Subcutaneous preadipocyte (primary cell): ENCODE data around the gene GOLGA6C. TPM values are rescaled to one million over a fixed set of nuclear protein-coding genes. Genes with fewer than 3 reads are reported as not detected.

Experiments used
- small RNA-seq: library from RNA; depleted of rRNA; stranded (forward); fragments of <200 nt; gene quantifications from one replicate; pipeline ENCODE3, GENCODE V24; 2012
- total RNA-seq: library from RNA; depleted of rRNA; stranded (reverse); fragments of >200 nt; gene quantifications from 2 replicates; pipeline ENCODE4 v1.2.3, GENCODE V29; 2012

GOLGA6C gene
- not detected in 2 replicates for total RNA-seq

DNA sequence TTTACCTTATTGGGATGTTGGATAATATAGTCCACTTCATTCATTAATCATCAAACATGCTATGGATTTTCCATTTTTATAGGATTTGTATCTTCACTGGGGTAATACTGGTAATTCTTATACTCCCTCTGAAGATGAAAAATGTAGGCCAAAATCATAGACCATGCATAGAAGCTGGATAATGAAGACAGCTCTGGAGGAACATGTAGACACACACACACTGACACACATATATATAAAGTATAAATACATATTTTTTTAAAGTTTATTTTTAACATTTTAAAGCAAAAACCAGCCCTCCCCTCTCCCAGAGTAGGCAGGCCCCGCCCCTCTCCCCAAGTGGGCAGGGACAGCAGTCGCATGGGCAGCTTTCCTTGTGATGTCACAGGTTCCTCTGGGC, at the start of gene GOLGA6C:
Gene GOLGA6C (plus strand): TSS at position 301 of the 400 bp plus-strand sequence. CDS start 265 bp downstream, outside the sequence.

DNA sequence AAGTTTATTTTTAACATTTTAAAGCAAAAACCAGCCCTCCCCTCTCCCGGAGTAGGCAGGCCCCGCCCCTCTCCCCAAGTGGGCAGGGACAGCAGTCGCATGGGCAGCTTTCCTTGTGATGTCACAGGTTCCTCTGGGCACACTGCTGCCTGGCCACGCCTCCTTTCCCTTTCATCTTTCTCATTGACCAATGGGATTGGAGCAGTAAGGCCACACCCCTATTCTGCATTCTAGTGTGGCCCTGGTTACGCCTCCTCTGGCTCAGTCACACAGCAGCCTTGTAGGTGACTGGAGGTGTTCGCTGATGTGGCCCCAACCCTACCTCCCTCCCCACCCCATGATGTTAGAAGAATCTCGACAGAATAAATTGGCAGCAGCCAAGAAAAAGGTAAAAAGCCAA, 24.4 kb downstream of the GOLGA6C start, which contains the start of gene GOLGA6D:
Gene GOLGA6D (plus strand): TSS at position 264 of the 400 bp plus-strand sequence. CDS start 41 bp downstream, at position 305.

Small RNA genes within 50 kb of the gene (small RNA-seq; reads per million reads assigned to genes)
- gene AC068338.1 = not detected
- not detected for gene RN7SL327P
- not detected for gene RN7SL489P

Other genes starting within 250 kb of the GOLGA6C start
- gene PPCDC, start 234.7 kb upstream of the GOLGA6C start, total RNA-seq = 9.2 and 10.4 TPM in 2 replicates
- 5.9 and 8.0 TPM in 2 replicates for gene C15orf39, start 56.5 kb upstream of the GOLGA6C start, total RNA-seq
- gene GOLGA6D, start 24.5 kb downstream of the GOLGA6C start, total RNA-seq = not detected in 2 replicates
- gene COMMD4, start 77.7 kb downstream of the GOLGA6C start, total RNA-seq = 61.8 and 73.1 TPM in 2 replicates
- gene NEIL1, start 88.7 kb downstream of the GOLGA6C start, total RNA-seq = 2.0 and 2.9 TPM in 2 replicates
- gene MAN2C1, start 110.3 kb downstream of the GOLGA6C start, total RNA-seq = 144 and 174 TPM in 2 replicates
- 25.0 and 33.0 TPM in 2 replicates for gene SIN3A, start 193.4 kb downstream of the GOLGA6C start, total RNA-seq